Neural progenitor cell (in vitro differentiated cells): ENCODE measurements around the gene VWC2L. TPM values are rescaled to one million over a fixed set of nuclear protein-coding genes. Genes with fewer than 3 reads are reported as not detected.
A peak's percentile ranks its signal among the peaks of the same experiment; 100 is the strongest.

Source experiments
- DNase-seq: peaks from one replicate; pipeline ENCODE4 v3.0.0-alpha.2; 2016; ENCODE audit warnings: low spot score
- H2AFZ ChIP-seq: fragments of 200-600 bp; sonication (generic); replicated peaks from 2 replicates; pipeline ENCODE4 v1.6.1; 2016; ENCODE audit warnings: antibody characterized with exemption
- H3F3A ChIP-seq: fragments of 200-600 bp; sonication (generic); 2 replicates; pipeline ENCODE4 v1.6.1; 2016; ENCODE audit warnings: antibody characterized with exemption, low read depth
- H3K27ac ChIP-seq: fragments of 200-600 bp; sonication (generic); 2 replicates; pipeline ENCODE4 v1.5.1; 2016; ENCODE audit warnings: mild to moderate bottlenecking
- H3K27me3 ChIP-seq: fragments of 200-600 bp; sonication (generic); 2 replicates; pipeline ENCODE4 v1.6.1; 2016; ENCODE audit warnings: mild to moderate bottlenecking, moderate library complexity
- H3K36me3 ChIP-seq: fragments of 200-600 bp; sonication (generic); 2 replicates; pipeline ENCODE4 v1.5.1; 2016
- H3K4me1 ChIP-seq: fragments of 200-600 bp; sonication (generic); 2 replicates; pipeline ENCODE4 v1.6.1; 2016; ENCODE audit warnings: mixed run types
- H3K4me2 ChIP-seq: fragments of 200-600 bp; sonication (generic); 2 replicates; pipeline ENCODE4 v1.6.1; 2016
- H3K4me3 ChIP-seq: fragments of 200-600 bp; sonication (generic); 2 replicates; pipeline ENCODE4 v1.5.1; 2016
- H3K79me2 ChIP-seq: fragments of 200-600 bp; sonication (generic); 2 replicates; pipeline ENCODE4 v1.6.1; 2016; ENCODE audit warnings: low read depth
- H3K9ac ChIP-seq: fragments of 200-600 bp; sonication (generic); 2 replicates; pipeline ENCODE4 v1.6.1; 2016
- H3K9me3 ChIP-seq: fragments of 200-600 bp; sonication (generic); 2 replicates; pipeline ENCODE4 v1.5.1; 2016; ENCODE audit warnings: low read depth
- H4K20me1 ChIP-seq: fragments of 200-600 bp; sonication (generic); 2 replicates; pipeline ENCODE4 v1.6.1; 2016; ENCODE audit warnings: low read depth
- H3K27ac Mint-ChIP-seq: 3 replicates; pipeline ENCODE4 v1.8.0; 2021; ENCODE audit warnings: mixed read lengths
- H3K27me3 Mint-ChIP-seq: 2 replicates; pipeline ENCODE4 v1.8.0; 2022; ENCODE audit warnings: low read depth, mild to moderate bottlenecking, inconsistent platforms, moderate library complexity, mixed read lengths; ENCODE audit not compliant: insufficient read depth
- H3K36me3 Mint-ChIP-seq: 3 replicates; pipeline ENCODE4 v1.8.0; 2021; ENCODE audit warnings: mixed read lengths
- H3K4me1 Mint-ChIP-seq: 3 replicates; pipeline ENCODE4 v1.8.0; 2021; ENCODE audit warnings: mixed read lengths
- H3K4me3 Mint-ChIP-seq: 3 replicates; pipeline ENCODE4 v1.8.0; 2021; ENCODE audit warnings: mild to moderate bottlenecking, moderate library complexity, mixed read lengths
- H3K9me3 Mint-ChIP-seq: 3 replicates; pipeline ENCODE4 v1.8.0; 2020; ENCODE audit warnings: mixed read lengths
- CTCF ChIP-seq: fragments of 200-600 bp; sonication (generic); IDR thresholded peaks from 2 replicates; pipeline ENCODE4 v1.5.1; 2017; ENCODE audit warnings: antibody characterized with exemption, mild to moderate bottlenecking
- EZH2 ChIP-seq: fragments of 200-600 bp; sonication (generic); IDR thresholded peaks from 2 replicates; pipeline ENCODE4 v1.6.1; 2017; ENCODE audit warnings: antibody characterized with exemption, mild to moderate bottlenecking, moderate library complexity
- EZH2phosphoT487 ChIP-seq: fragments of 200-600 bp; sonication (generic); IDR thresholded peaks from 2 replicates; pipeline ENCODE4 v1.6.1; 2017; ENCODE audit warnings: antibody characterized with exemption
- total RNA-seq: library from RNA; depleted of rRNA; stranded (reverse); fragments of >200 nt; gene quantifications from 2 replicates; pipeline ENCODE4 v1.2.3, GENCODE V29; 2015; ENCODE audit warnings: low replicate concordance

VWC2L gene
- total RNA-seq, 1 donor from 2014 or later: not detected

DNA sequence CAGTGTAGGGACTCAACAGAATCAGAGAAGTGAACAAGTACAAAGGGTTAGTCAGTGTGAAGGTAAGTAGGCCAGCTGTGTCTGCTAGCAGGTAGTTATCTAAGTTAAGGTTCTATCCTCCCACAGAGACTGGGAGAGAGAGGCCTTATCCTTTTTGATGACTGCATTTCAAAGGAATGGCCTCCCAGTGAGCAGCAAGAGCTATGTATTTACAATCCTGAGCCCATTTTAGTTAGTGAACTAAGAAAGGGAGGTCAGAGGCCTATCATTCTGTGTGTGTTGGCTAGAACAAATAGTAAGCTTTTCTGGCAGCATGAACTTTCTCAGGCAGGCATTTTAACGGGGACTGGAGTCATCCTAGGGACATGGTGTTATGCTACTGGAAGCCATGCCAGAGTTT lies 182.9 kb downstream of the VWC2L start:
- Histone ChIP-seq H3K27me3 (peaks cover 43% of the 10 kb centered on the region), H3K4me2 (peak overlapping the region; percentile 32), H3F3A (peaks cover 11% of the 10 kb centered on the region), H3K27ac (no peak overlapping the region), H4K20me1 (no peaks in the 10 kb centered on the region), H3K4me3 (no peak overlapping the region), H2AFZ (no peak overlapping the region), H3K9ac (no peak overlapping the region), H3K36me3 (no peaks in the 10 kb centered on the region), H3K79me2 (no peaks in the 10 kb centered on the region), H3K9me3 (no peaks in the 10 kb centered on the region), H3K4me1 (peaks cover 5% of the 10 kb centered on the region)
- DNase-seq: peak; percentile 74
- Mint-ChIP-seq H3K27ac (peak overlapping the region; percentile 40), H3K4me1 (peaks cover 18% of the 10 kb centered on the region), H3K4me3 (no peak overlapping the region), H3K27me3 (no peaks in the 10 kb centered on the region), H3K9me3 (no peaks in the 10 kb centered on the region), H3K36me3 (no peaks in the 10 kb centered on the region)
- TF ChIP-seq CTCF: no peak
- no peak for TF ChIP-seq EZH2phosphoT487
- no peak for TF ChIP-seq EZH2

DNA sequence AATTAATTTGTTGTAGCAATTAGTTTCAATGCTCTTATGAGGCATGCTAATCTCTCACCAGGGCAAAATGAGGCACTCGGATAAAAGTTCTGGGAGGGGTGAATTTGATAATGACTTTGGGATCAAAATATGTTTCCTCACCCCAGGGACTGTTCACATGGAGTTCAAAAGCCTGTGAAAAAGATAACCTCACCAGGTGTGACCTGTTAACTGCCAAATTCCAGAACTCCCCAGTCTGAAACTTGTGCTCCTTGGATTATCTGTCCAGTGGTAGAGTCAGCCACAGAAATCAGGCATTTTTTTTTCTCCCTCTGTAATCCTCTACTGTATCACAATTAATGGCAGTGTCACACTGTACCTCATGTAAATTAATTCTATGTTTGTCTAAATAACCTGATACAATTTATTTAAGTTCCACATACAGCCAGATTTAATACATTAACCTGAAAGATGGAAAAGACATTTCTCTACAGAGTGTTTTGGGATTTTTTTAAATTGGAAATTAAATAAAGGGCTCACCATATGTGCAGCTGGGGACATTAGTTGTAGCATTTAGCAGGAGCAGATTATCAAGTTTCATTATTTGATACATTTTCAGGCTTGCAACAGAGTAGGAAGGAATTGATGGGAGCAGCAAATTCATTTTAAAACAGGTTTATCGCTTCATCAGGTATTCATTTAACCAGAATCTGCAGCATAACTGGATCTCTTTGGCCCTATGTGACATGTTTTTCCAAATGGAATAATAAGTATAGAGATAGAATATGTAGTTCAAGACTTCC lies 191.2 kb downstream of the VWC2L start:
- no peaks in the 10 kb centered on the region for H3K36me3 ChIP-seq
- no peaks in the 10 kb centered on the region for H3F3A ChIP-seq
- no peak overlapping the region for H3K27ac Mint-ChIP-seq
- H2AFZ ChIP-seq: no peak overlapping the region
- no peaks in the 10 kb centered on the region for H3K4me1 ChIP-seq
- no peaks in the 10 kb centered on the region for H3K9me3 ChIP-seq
- H3K4me3 Mint-ChIP-seq: no peak overlapping the region
- TF ChIP-seq EZH2 (no peak), EZH2phosphoT487 (no peak), CTCF (no peak)
- H3K27me3 ChIP-seq: no peaks in the 10 kb centered on the region
- H3K4me3 ChIP-seq: no peak overlapping the region
- no peaks in the 10 kb centered on the region for H3K27me3 Mint-ChIP-seq
- no peak overlapping the region for H3K9ac ChIP-seq
- no peaks in the 10 kb centered on the region for H3K79me2 ChIP-seq
- no peak for DNase-seq
- H3K9me3 Mint-ChIP-seq: no peaks in the 10 kb centered on the region
- no peak overlapping the region for H3K27ac ChIP-seq
- no peak overlapping the region for H3K4me2 ChIP-seq
- H3K36me3 Mint-ChIP-seq: no peaks in the 10 kb centered on the region
- H3K4me1 Mint-ChIP-seq: peaks cover 2% of the 10 kb centered on the region
- H4K20me1 ChIP-seq: no peaks in the 10 kb centered on the region

DNA sequence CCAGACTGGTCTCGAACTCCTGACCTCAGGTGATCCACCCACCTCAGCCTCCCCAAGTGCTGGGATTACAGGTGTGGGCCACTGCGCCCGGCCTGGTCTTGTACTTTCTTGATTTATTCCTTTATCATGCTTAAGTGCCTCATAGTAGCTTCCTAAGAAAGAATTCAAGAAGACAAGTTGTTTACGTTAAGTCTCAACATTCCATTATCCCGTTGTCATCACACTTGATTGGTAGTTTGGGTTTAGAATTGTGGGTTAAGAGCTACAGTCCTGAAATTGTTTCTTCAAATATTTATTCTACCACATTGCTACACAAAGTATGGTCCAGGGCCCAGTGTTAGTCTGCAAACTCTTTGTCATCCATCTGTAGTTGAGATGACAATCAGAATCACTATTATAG lies 194.0 kb downstream of the VWC2L start:
- H3K4me1 Mint-ChIP-seq: peaks cover 2% of the 10 kb centered on the region
- no peak overlapping the region for H3K27ac ChIP-seq
- H4K20me1 ChIP-seq: no peaks in the 10 kb centered on the region
- no peaks in the 10 kb centered on the region for H3F3A ChIP-seq
- H3K9ac ChIP-seq: no peak overlapping the region
- no peak overlapping the region for H3K4me3 ChIP-seq
- TF ChIP-seq EZH2phosphoT487 (no peak), EZH2 (no peak), CTCF (no peak)
- no peaks in the 10 kb centered on the region for H3K79me2 ChIP-seq
- H3K9me3 ChIP-seq: no peaks in the 10 kb centered on the region
- DNase-seq: no peak
- H3K27me3 Mint-ChIP-seq: no peaks in the 10 kb centered on the region
- no peak overlapping the region for H2AFZ ChIP-seq
- no peaks in the 10 kb centered on the region for H3K4me1 ChIP-seq
- H3K27ac Mint-ChIP-seq: no peak overlapping the region
- H3K4me3 Mint-ChIP-seq: no peak overlapping the region
- H3K36me3 ChIP-seq: no peaks in the 10 kb centered on the region
- no peaks in the 10 kb centered on the region for H3K36me3 Mint-ChIP-seq
- H3K9me3 Mint-ChIP-seq: no peaks in the 10 kb centered on the region
- no peak overlapping the region for H3K4me2 ChIP-seq
- no peaks in the 10 kb centered on the region for H3K27me3 ChIP-seq
